ENCODE measurements around the gene ZFP64. TPM values are rescaled to one million over a fixed set of nuclear protein-coding genes. Genes with fewer than 3 reads are reported as not detected.

ZFP64 gene
- total RNA-seq, 2 donors from 2014 or later: 7.3 to 9.1 TPM

- Histone ChIP-seq H3K27me3 (peaks cover 9 to 17% of the 10 kb centered on the region in 2 donors), H3K4me3 (peak overlapping the region; percentile 1 to 52)
- no peak for DNase-seq (ENCODE audit: low spot score)
These were observed 87.5 kb downstream of the ZFP64 start for GRCh38 chr20:52103913-52104545.

DNA sequence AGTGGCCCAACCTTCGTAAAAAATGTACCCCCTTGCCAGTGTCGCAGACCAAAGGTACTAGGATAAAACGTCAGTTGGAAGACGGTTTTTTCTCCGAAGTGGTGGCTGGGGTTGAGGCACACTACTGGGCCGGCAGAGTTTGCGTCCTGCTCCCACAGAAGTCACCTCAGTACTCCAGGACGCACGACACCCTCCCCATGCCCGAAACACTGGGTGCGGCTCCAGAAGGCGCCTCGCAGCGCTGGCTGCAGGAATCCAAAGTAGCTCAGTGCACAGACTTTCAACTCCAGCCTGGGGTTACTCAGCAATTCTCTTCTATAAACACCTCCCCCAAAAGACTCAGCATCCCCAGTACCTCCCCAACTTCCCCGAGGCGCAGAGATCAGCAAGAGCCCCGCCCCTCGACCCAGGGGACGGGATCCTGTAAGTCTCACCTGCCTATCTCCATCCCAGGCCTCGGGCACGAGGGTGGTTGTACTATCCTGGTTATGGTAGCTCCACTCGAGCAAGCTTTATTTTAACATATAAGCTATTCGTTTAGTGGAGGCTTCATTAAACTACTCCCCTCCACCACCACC, 88.2 kb downstream of the ZFP64 start:
- H3K4me1 ChIP-seq: peaks cover 0 to 29% of the 10 kb centered on the region in 2 donors
- no peak overlapping the region for H3K27ac ChIP-seq
- peaks cover 9 to 17% of the 10 kb centered on the region in 2 donors for H3K27me3 ChIP-seq
- peak overlapping the region in 1 of 2 donors; percentile 52 for H3K4me3 ChIP-seq
- no peak for TF ChIP-seq CTCF (IDR thresholded peaks at IDR 0.05)
- H3K9me3 ChIP-seq: no peaks in the 10 kb centered on the region
- no peak for DNase-seq (ENCODE audit: low spot score)
- H3K36me3 ChIP-seq: no peaks in the 10 kb centered on the region

More at GRCh38 chr20:52103913-52104545, 87.5 kb downstream of the ZFP64 start:
- Histone ChIP-seq H3K9me3 (no peaks in the 10 kb centered on the region), H3K36me3 (no peaks in the 10 kb centered on the region), H3K27ac (no peak overlapping the region), H3K4me1 (peaks cover 0 to 29% of the 10 kb centered on the region in 2 donors)
- no peak for TF ChIP-seq CTCF (IDR thresholded peaks at IDR 0.05)

GRCh38 chr20:52102559-52102958, 89.0 kb downstream of the ZFP64 start:
- Histone ChIP-seq H3K9me3 (no peaks in the 10 kb centered on the region), H3K4me1 (peaks cover 0 to 29% of the 10 kb centered on the region in 2 donors), H3K36me3 (no peaks in the 10 kb centered on the region), H3K27ac (no peak overlapping the region), H3K27me3 (peaks cover 9 to 17% of the 10 kb centered on the region in 2 donors), H3K4me3 (no peak overlapping the region)
- DNase-seq (ENCODE audit: low spot score): no peak
- TF ChIP-seq CTCF (IDR thresholded peaks at IDR 0.05): no peak

DNA sequence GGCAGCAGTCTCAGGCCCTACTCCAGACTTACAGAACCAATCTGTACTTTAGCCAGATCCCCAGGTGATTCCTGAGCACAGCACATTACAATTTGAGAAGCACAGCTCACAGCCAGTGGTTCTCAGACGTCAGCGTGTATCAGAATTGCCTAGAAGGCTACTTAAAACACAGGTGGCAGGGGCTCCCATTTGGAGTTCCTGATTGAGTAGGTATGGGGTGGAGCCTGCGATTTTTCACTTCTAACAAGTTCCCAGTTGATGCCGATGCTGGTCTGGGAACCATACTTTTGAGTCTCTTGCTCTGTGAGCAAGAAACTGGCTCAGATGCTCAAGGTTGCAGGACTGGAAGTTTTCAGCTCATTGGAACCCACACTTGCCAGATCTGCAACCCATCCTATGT, 89.5 kb downstream of the ZFP64 start:
- no peak for DNase-seq (ENCODE audit: low spot score)
- peaks cover 0 to 29% of the 10 kb centered on the region in 2 donors for H3K4me1 ChIP-seq
- no peak overlapping the region for H3K27ac ChIP-seq
- H3K27me3 ChIP-seq: peaks cover 9 to 17% of the 10 kb centered on the region in 2 donors
- H3K4me3 ChIP-seq: no peak overlapping the region
- H3K9me3 ChIP-seq: no peaks in the 10 kb centered on the region
- no peaks in the 10 kb centered on the region for H3K36me3 ChIP-seq
- no peak for TF ChIP-seq CTCF (IDR thresholded peaks at IDR 0.05)
